ENCODE results near the gene ZNF609.

DNA sequence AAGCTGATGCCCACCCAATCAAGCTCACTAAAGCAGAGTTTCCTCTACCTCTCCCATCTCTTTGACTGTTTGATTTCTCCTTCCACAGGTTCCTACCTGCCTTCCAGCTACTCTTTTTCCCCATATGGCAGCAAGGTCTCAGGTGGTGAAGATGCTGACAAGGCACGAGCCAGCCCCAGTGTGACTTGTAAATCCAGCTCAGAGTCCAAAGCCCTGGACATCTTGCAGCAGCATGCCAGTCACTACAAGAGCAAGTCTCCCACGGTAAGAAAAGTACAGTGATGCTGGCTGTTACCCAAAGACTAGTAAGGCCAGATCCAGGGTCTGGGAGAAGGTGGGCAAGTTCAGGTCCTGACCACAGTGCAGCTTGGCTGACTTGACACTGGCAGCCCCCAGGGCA lies 219.7 kb downstream of the ZNF609 start:
- TF ChIP-seq GATA2 (IDR thresholded peaks at IDR 0.05; ENCODE audit: low read depth, low read length) (no peak), GATA3 (IDR thresholded peaks at IDR 0.05; ENCODE audit: low read depth, low read length) (no peak)
